Measurements from ENCODE around the gene PAK4. TPM values are rescaled to one million over a fixed set of nuclear protein-coding genes. Genes with fewer than 3 reads are reported as not detected.

Gene PAK4
- total and polyA plus RNA-seq, 9 of the 15 experiments (the other 6 are each of a cell fraction or from before 2014, with no cell fraction given): 0.21 to 33.5 (median 5.8) TPM

DNA sequence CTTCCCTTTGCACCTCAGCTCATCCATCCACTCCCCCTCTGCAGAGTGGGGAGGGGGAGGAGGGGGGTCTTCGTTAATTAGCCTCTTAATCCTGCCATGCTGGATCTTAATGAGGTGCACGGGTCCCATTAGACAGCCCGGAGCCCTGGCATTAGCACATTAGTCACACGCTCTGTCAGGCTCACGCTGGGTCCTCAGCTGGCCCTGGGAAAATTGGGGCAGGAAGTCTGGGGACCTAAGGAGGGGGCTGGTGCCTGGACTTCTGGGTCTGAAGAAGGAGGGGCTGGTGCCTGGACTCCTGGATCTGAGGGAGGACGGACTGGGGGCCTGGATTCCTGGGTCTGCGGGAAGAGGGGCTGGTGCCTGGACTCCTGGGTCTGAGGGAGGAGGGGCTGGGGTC is 70.7 kb downstream of the PAK4 start (continued):
- TF ChIP-seq, protein P1, sequence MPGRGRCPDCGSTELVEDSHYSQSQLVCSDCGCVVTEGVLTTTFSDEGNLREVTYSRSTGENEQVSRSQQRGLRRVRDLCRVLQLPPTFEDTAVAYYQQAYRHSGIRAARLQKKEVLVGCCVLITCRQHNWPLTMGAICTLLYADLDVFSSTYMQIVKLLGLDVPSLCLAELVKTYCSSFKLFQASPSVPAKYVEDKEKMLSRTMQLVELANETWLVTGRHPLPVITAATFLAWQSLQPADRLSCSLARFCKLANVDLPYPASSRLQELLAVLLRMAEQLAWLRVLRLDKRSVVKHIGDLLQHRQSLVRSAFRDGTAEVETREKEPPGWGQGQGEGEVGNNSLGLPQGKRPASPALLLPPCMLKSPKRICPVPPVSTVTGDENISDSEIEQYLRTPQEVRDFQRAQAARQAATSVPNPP (IDR thresholded peaks at IDR 0.05; ENCODE audit: borderline replicate concordance, insufficient read depth, insufficient read length): no peak
- no peak for TF ChIP-seq XRCC4 (IDR thresholded peaks at IDR 0.05; ENCODE audit: extremely low read depth, insufficient read depth, insufficient read length)
- TF ChIP-seq ZNF347 (CRISPR knock-in tag; IDR thresholded peaks at IDR 0.05; ENCODE audit: low read depth): no peak
- no peak for TF ChIP-seq OTX1 (CRISPR knock-in tag; IDR thresholded peaks at IDR 0.05)
- TF ChIP-seq RFX1 (IDR thresholded peaks at IDR 0.05): no peak
- no peak for TF ChIP-seq U2AF2 (optimal IDR thresholded peaks at IDR 0.05; ENCODE audit: low read depth, low read length)
- TF ChIP-seq ELF4 (CRISPR knock-in tag; IDR thresholded peaks at IDR 0.05): no peak
- TF ChIP-seq GTF2F1 (IDR thresholded peaks at IDR 0.05; ENCODE audit: low read depth, low read length): no peak

DNA sequence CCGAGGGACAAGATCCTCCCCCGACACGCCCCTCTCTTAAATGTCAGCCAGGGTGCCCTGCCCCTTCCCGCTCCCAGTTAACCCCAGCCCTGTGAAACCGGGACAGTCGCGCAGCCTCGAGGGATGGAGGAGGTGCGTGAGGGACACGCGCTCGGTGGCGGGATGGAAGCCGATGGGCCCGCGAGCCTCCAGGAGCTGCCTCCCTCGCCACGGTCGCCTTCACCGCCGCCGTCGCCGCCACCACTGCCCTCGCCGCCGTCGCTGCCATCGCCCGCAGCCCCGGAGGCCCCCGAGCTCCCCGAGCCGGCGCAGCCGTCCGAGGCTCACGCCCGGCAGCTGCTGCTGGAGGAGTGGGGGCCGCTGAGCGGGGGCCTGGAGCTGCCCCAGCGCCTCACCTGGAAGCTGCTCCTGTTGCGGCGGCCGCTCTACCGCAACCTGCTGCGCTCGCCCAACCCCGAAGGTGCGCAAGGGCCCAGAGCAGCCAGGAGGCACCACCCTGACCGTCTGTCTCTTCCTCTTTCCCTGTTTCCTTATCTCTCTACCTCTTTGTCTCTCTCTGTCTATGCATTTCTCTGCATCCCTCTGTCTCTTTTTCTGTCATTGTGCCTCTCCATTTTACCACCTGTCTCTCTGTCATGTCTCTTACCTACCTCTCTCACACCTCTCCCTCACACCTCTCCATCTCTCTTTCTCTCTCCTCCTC is 71.4 kb downstream of the PAK4 start, which contains the start of gene NCCRP1:
Gene NCCRP1 (plus strand): TSS at position 105 of the 703 bp plus-strand sequence. CDS start 19 bp downstream, at position 124.
- Histone ChIP-seq H4K20me1 (replicated peaks; ENCODE audit: control insufficient read depth, insufficient read depth, low read length) (0 out of 2 replicates have a peak, but pooled peaks cover 4% of the 10 kb centered on the region), H3K36me3 (ENCODE audit: control insufficient read depth, insufficient read depth, low read length) (no peaks in the 10 kb centered on the region), H3K9me3 (replicated peaks; ENCODE audit: control insufficient read depth, insufficient read depth, low read depth, low read length) (no peaks in the 10 kb centered on the region), H3K27me3 (ENCODE audit: control insufficient read depth in 2 of 2, insufficient read depth in 2 of 2, low read length in 2 of 2) (peaks cover 3 to 27% of the 10 kb centered on the region in 2 experiments; a peak in 2 of 5 replicates), H3K4me3 (no peak within 1 kb of the TSS), H3K4me1 (replicated peaks in 1 of 2; ENCODE audit: control insufficient read depth in 2 of 2, insufficient read depth in 2 of 2, low read length in 2 of 2) (peaks cover 5 to 47% of the 10 kb centered on the region in 2 experiments; a peak in 3 of 5 replicates), H3K4me2 (ENCODE audit: insufficient read depth, low read length) (peak within 1 kb of the TSS; percentile 25; the same call in 1 of the 2 replicates), H2AFZ (ENCODE audit: low read depth, low read length) (no peak within 1 kb of the TSS), H3K9ac (ENCODE audit: insufficient read depth in 1 of 2, low read depth in 2 of 2, low read length in 2 of 2) (peak within 1 kb of the TSS in 1 of 2 experiments; percentile 41; a peak in 2 of 4 replicates), H3K79me2 (ENCODE audit: control insufficient read depth, insufficient read depth, low read length) (no peaks in the 10 kb centered on the region), H3K9me1 (ENCODE audit: control insufficient read depth, insufficient read depth, low read length) (no peaks in the 10 kb centered on the region), H3K27ac (ENCODE audit: extremely low read depth, low read depth, low read length) (no peak within 1 kb of the TSS)
- POLR2A ChIA-PET: interaction anchor here (0.6 kb wide), 1 partner anchor 1612 kb away, joined by 3 read pairs; no protein-coding TSS in a partner anchor
- DNase-seq (ENCODE audit: extremely low read depth in 1 of 4, low spot score in 3 of 4): peak in 2 of 4 experiments; percentile 57 to 59
- 9% methylated on average over 34 of the region's 51 CpGs for WGBS (ENCODE audit: insufficient coverage, low coverage, missing lambda C conversion rate)
- BruUV-seq (replicated peaks): no TSS peak
- intact Hi-C loops (cut with micrococcal nuclease) (no loop called here), in situ Hi-C loops (cut with MboI) (loop anchor here (5.0 kb wide), 1 partner anchor 230 kb away; no protein-coding TSS in a partner anchor)
- FAIRE-seq: no peak
- peak; percentile 42 for ATAC-seq
- CTCF ChIA-PET (ENCODE audit: low intra/inter-chr PET ratio): no interaction called here
- TF ChIP-seq, protein P2, sequence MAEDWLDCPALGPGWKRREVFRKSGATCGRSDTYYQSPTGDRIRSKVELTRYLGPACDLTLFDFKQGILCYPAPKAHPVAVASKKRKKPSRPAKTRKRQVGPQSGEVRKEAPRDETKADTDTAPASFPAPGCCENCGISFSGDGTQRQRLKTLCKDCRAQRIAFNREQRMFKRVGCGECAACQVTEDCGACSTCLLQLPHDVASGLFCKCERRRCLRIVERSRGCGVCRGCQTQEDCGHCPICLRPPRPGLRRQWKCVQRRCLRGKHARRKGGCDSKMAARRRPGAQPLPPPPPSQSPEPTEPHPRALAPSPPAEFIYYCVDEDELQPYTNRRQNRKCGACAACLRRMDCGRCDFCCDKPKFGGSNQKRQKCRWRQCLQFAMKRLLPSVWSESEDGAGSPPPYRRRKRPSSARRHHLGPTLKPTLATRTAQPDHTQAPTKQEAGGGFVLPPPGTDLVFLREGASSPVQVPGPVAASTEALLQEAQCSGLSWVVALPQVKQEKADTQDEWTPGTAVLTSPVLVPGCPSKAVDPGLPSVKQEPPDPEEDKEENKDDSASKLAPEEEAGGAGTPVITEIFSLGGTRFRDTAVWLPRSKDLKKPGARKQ (CRISPR knock-in tag; IDR thresholded peaks at IDR 0.05): no peak
- TF ChIP-seq HIVEP1 (CRISPR knock-in tag; IDR thresholded peaks at IDR 0.05) (no peak), SMARCE1 (IDR thresholded peaks at IDR 0.05) (no peak), GTF2A2 (tag; IDR thresholded peaks at IDR 0.05) (no peak)
- TF ChIP-seq, protein P3, sequence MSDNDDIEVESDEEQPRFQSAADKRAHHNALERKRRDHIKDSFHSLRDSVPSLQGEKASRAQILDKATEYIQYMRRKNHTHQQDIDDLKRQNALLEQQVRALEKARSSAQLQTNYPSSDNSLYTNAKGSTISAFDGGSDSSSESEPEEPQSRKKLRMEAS (CRISPR knock-in tag; IDR thresholded peaks at IDR 0.05): peak; percentile 73
- TF ChIP-seq, protein P4, sequence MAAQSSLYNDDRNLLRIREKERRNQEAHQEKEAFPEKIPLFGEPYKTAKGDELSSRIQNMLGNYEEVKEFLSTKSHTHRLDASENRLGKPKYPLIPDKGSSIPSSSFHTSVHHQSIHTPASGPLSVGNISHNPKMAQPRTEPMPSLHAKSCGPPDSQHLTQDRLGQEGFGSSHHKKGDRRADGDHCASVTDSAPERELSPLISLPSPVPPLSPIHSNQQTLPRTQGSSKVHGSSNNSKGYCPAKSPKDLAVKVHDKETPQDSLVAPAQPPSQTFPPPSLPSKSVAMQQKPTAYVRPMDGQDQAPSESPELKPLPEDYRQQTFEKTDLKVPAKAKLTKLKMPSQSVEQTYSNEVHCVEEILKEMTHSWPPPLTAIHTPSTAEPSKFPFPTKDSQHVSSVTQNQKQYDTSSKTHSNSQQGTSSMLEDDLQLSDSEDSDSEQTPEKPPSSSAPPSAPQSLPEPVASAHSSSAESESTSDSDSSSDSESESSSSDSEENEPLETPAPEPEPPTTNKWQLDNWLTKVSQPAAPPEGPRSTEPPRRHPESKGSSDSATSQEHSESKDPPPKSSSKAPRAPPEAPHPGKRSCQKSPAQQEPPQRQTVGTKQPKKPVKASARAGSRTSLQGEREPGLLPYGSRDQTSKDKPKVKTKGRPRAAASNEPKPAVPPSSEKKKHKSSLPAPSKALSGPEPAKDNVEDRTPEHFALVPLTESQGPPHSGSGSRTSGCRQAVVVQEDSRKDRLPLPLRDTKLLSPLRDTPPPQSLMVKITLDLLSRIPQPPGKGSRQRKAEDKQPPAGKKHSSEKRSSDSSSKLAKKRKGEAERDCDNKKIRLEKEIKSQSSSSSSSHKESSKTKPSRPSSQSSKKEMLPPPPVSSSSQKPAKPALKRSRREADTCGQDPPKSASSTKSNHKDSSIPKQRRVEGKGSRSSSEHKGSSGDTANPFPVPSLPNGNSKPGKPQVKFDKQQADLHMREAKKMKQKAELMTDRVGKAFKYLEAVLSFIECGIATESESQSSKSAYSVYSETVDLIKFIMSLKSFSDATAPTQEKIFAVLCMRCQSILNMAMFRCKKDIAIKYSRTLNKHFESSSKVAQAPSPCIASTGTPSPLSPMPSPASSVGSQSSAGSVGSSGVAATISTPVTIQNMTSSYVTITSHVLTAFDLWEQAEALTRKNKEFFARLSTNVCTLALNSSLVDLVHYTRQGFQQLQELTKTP (IDR thresholded peaks at IDR 0.05; ENCODE audit: low read depth in 1 of 2, partially characterized antibody in 2 of 2): no peak
